ENCODE measurements around the gene RSPO3. TPM values are rescaled to one million over a fixed set of nuclear protein-coding genes. Genes with fewer than 3 reads are reported as not detected.

Gene RSPO3
- total RNA-seq, 1 experiment from 2014 or later, result not detected

DNA sequence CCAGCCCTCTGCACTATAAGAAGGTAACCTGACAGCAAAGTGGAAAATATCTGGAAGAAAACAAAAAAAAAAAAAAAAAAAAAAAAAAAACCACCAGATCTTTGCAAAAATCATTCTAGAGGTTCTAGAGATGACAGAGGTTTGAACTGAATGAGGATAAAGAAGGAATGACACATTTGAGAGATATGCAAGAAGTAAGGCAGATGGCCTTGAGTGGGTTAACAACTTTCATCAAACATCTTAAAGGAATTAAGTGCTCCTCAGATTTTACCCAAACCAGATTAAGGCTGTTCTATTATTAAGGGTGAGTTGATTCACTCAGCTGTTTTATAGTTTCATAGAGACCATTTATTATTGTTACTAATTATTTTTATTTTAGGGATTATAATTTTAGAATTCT is 62.0 kb downstream of the RSPO3 start:
- H4K20me1 ChIP-seq (ENCODE audit: insufficient read depth), result no peaks in the 10 kb centered on the region
- DNase-seq, result no peak
- no peaks in the 10 kb centered on the region for H3K27me3 ChIP-seq (ENCODE audit: insufficient read depth, low read depth)
- H3F3A ChIP-seq (ENCODE audit: insufficient read depth, low read depth), result no peaks in the 10 kb centered on the region
- no peak overlapping the region for H3K4me3 ChIP-seq
- CTCF ChIA-PET, result no interaction called here
- TF ChIP-seq, protein P1, sequence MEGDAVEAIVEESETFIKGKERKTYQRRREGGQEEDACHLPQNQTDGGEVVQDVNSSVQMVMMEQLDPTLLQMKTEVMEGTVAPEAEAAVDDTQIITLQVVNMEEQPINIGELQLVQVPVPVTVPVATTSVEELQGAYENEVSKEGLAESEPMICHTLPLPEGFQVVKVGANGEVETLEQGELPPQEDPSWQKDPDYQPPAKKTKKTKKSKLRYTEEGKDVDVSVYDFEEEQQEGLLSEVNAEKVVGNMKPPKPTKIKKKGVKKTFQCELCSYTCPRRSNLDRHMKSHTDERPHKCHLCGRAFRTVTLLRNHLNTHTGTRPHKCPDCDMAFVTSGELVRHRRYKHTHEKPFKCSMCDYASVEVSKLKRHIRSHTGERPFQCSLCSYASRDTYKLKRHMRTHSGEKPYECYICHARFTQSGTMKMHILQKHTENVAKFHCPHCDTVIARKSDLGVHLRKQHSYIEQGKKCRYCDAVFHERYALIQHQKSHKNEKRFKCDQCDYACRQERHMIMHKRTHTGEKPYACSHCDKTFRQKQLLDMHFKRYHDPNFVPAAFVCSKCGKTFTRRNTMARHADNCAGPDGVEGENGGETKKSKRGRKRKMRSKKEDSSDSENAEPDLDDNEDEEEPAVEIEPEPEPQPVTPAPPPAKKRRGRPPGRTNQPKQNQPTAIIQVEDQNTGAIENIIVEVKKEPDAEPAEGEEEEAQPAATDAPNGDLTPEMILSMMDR (conservative IDR thresholded peaks at IDR 0.05), result no peak
- no peak for TF ChIP-seq EZH2 (IDR thresholded peaks at IDR 0.05; ENCODE audit: low read depth)
- POLR2A ChIA-PET (ENCODE audit: unreplicated experiment), result no interaction called here
- H3K9me2 ChIP-seq (ENCODE audit: insufficient read depth), result 0 out of 2 replicates have a peak, but pooled peaks cover 4% of the 10 kb centered on the region
- H3K4me1 ChIP-seq (replicated peaks; ENCODE audit: insufficient read depth), result peaks cover 6% of the 10 kb centered on the region; the same call in 1 of the 2 replicates
- no TSS peak for BruUV-seq (replicated peaks)
- no peaks in the 10 kb centered on the region for H3K79me2 ChIP-seq (ENCODE audit: low read depth)
- no peak overlapping the region for H3K27ac ChIP-seq
- H3K4me2 ChIP-seq, result no peak overlapping the region
- H3K36me3 ChIP-seq (ENCODE audit: low read depth), result no peaks in the 10 kb centered on the region
- peaks cover 3% of the 10 kb centered on the region; the same call in 1 of the 2 replicates for H3K9me3 ChIP-seq (ENCODE audit: insufficient read depth, low read depth)
- intact Hi-C loops (cut with micrococcal nuclease; ENCODE audit: unreplicated experiment), result no loop called here
- H2AFZ ChIP-seq, result no peak overlapping the region

DNA sequence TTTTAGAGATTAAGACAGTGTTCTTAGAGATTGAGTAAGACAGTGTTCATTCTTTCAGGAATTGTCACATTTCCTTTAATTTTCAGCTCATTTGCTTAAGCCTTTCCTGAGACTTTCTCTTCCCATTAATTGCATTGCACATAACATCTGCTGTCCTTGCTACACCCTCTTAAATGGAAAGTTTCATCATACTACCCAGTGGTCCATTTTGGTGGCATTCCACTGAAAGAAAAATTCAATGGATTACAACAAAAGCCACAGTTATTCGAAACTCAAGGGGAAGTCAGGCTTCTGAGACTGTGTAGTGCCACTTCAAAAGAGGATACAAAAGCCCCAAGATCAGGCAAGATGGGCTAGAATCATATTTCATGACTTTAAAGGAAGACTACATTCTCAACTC is 64.0 kb downstream of the RSPO3 start:
- H3K4me2 ChIP-seq, result no peak overlapping the region
- TF ChIP-seq EZH2 (IDR thresholded peaks at IDR 0.05; ENCODE audit: low read depth), result no peak
- TF ChIP-seq, protein P1 (conservative IDR thresholded peaks at IDR 0.05), result no peak
- no peaks in the 10 kb centered on the region for H3K79me2 ChIP-seq (ENCODE audit: low read depth)
- ChIA-PET CTCF (no interaction called here), POLR2A (ENCODE audit: unreplicated experiment) (no interaction called here)
- H3K9me3 ChIP-seq (ENCODE audit: insufficient read depth, low read depth), result no peaks in the 10 kb centered on the region
- no peaks in the 10 kb centered on the region for H4K20me1 ChIP-seq (ENCODE audit: insufficient read depth)
- no TSS peak for BruUV-seq (replicated peaks)
- no peaks in the 10 kb centered on the region for H3K36me3 ChIP-seq (ENCODE audit: low read depth)
- H3K9me2 ChIP-seq (ENCODE audit: insufficient read depth), result no peaks in the 10 kb centered on the region
- H3K27ac ChIP-seq, result no peak overlapping the region
- no peaks in the 10 kb centered on the region for H3K4me1 ChIP-seq (replicated peaks; ENCODE audit: insufficient read depth)
- no peak for DNase-seq
- no peaks in the 10 kb centered on the region for H3F3A ChIP-seq (ENCODE audit: insufficient read depth, low read depth)
- intact Hi-C loops (cut with micrococcal nuclease; ENCODE audit: unreplicated experiment), result no loop called here
- H2AFZ ChIP-seq, result no peak overlapping the region
- H3K4me3 ChIP-seq, result no peak overlapping the region
- no peaks in the 10 kb centered on the region for H3K27me3 ChIP-seq (ENCODE audit: insufficient read depth, low read depth)

DNA sequence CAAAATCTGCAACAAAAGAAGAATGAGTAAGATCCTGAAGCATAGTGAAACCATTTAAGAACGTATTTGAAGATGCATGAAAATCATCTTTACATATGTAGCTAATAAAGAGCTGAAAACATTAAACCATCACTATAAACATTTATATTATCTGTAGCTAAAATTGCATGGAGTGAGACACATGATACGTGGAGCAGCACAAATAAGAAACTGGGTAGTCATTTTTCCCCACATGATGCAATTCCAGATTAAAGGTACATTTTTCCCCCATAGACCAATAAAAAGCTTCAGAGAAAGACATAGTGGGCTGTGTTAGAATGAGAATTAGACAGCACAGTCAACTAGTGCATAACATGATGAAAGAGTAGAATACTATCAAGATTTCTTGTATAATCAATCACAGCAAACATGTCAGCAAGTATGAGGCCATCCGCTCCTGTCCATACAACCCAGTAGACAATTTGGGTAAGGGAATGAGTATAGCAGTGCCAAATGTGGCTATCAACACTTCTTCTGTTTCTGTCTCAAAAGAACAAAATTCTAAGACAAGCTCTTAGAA is 67.0 kb downstream of the RSPO3 start:
- no TSS peak for BruUV-seq (replicated peaks)
- H3K9me2 ChIP-seq (ENCODE audit: insufficient read depth), result no peaks in the 10 kb centered on the region
- no peaks in the 10 kb centered on the region for H3F3A ChIP-seq (ENCODE audit: insufficient read depth, low read depth)
- no peaks in the 10 kb centered on the region for H3K4me1 ChIP-seq (replicated peaks; ENCODE audit: insufficient read depth)
- H3K4me3 ChIP-seq, result no peak overlapping the region
- ChIA-PET POLR2A (ENCODE audit: unreplicated experiment) (no interaction called here), CTCF (no interaction called here)
- H2AFZ ChIP-seq, result no peak overlapping the region
- H3K36me3 ChIP-seq (ENCODE audit: low read depth), result no peaks in the 10 kb centered on the region
- H4K20me1 ChIP-seq (ENCODE audit: insufficient read depth), result no peaks in the 10 kb centered on the region
- H3K27me3 ChIP-seq (ENCODE audit: insufficient read depth, low read depth), result no peaks in the 10 kb centered on the region
- no peak overlapping the region for H3K27ac ChIP-seq
- intact Hi-C loops (cut with micrococcal nuclease; ENCODE audit: unreplicated experiment), result no loop called here
- TF ChIP-seq EZH2 (IDR thresholded peaks at IDR 0.05; ENCODE audit: low read depth), result no peak
- TF ChIP-seq, protein P1 (conservative IDR thresholded peaks at IDR 0.05), result no peak
- H3K9me3 ChIP-seq (ENCODE audit: insufficient read depth, low read depth), result no peaks in the 10 kb centered on the region
- DNase-seq, result no peak
- H3K4me2 ChIP-seq, result no peak overlapping the region
- no peaks in the 10 kb centered on the region for H3K79me2 ChIP-seq (ENCODE audit: low read depth)
